ENCODE measurements around the gene CSF2. TPM values are rescaled to one million over a fixed set of nuclear protein-coding genes. Genes with fewer than 3 reads are reported as not detected.

Gene CSF2
- polyA plus RNA-seq, 1 donor (not counting 4 experiments of a cell fraction or from before 2014, with no cell fraction given), result 7.2 TPM

GRCh38 chr5:132032196-132032595 lies 41.4 kb upstream of the CSF2 start:
- Histone ChIP-seq H3K4me3 (ENCODE audit: control insufficient read depth in 2 of 3, extremely low read depth in 1 of 3, insufficient read depth in 2 of 3, low read depth in 1 of 3, low read length in 3 of 3) (no peak overlapping the region), H4K20me1 (ENCODE audit: control insufficient read depth, extremely low read depth, insufficient read depth, low read length) (peaks cover 2% of the 10 kb centered on the region), H3K79me2 (ENCODE audit: control insufficient read depth, insufficient read depth, low read length) (no peaks in the 10 kb centered on the region), H3K9me1 (ENCODE audit: control insufficient read depth, extremely low read depth, insufficient read depth, low read length) (no peaks in the 10 kb centered on the region), H3K36me3 (ENCODE audit: control insufficient read depth in 2 of 2, extremely low read depth in 1 of 2, insufficient read depth in 2 of 2, low read length in 2 of 2) (no peaks in the 10 kb centered on the region), H3K27me3 (ENCODE audit: control insufficient read depth, extremely low read depth, insufficient read depth, low read length) (peaks cover 17% of the 10 kb centered on the region), H3K4me2 (ENCODE audit: control insufficient read depth, extremely low read depth, insufficient read depth, low read depth, low read length) (no peak overlapping the region), H3K9ac (ENCODE audit: control insufficient read depth, extremely low read depth, insufficient read depth, low read length) (no peak overlapping the region), H3K9me3 (ENCODE audit: control insufficient read depth, low read depth, low read length) (no peaks in the 10 kb centered on the region), H2AFZ (ENCODE audit: control insufficient read depth, low read length) (no peak overlapping the region), H3K27ac (ENCODE audit: control insufficient read depth, insufficient read depth, low read length) (no peak overlapping the region), H3K4me1 (ENCODE audit: control insufficient read depth, extremely low read depth, insufficient read depth, low read length) (no peaks in the 10 kb centered on the region)
- TF ChIP-seq CTCF (optimal IDR thresholded peaks at IDR 0.05 in 1 of 3, IDR thresholded peaks at IDR 0.05 in 1 of 3, conservative IDR thresholded peaks at IDR 0.05 in 1 of 3; ENCODE audit: extremely low read depth in 1 of 3, insufficient read depth in 2 of 3, low read length in 3 of 3) (no peak), EZH2 (IDR thresholded peaks at IDR 0.05; ENCODE audit: low read length) (no peak)
- dilution Hi-C loops (cut with MboI; ENCODE audit: extremely low pct_ligation_motif_present, low sequenced_read_pairs), result no loop called here
- FAIRE-seq (no peak), DNase-seq (ENCODE audit: low read depth, low spot score) (no peak)

- no peak overlapping the region for H3K4me3 ChIP-seq (ENCODE audit: control insufficient read depth in 2 of 3, extremely low read depth in 1 of 3, insufficient read depth in 2 of 3, low read depth in 1 of 3, low read length in 3 of 3)
- peaks cover 2% of the 10 kb centered on the region for H4K20me1 ChIP-seq (ENCODE audit: control insufficient read depth, extremely low read depth, insufficient read depth, low read length)
- no peaks in the 10 kb centered on the region for H3K79me2 ChIP-seq (ENCODE audit: control insufficient read depth, insufficient read depth, low read length)
- H3K36me3 ChIP-seq (ENCODE audit: control insufficient read depth in 2 of 2, extremely low read depth in 1 of 2, insufficient read depth in 2 of 2, low read length in 2 of 2), result no peaks in the 10 kb centered on the region
- no peaks in the 10 kb centered on the region for H3K9me1 ChIP-seq (ENCODE audit: control insufficient read depth, extremely low read depth, insufficient read depth, low read length)
- H3K27ac ChIP-seq (ENCODE audit: control insufficient read depth, insufficient read depth, low read length), result no peak overlapping the region
- H3K9me3 ChIP-seq (ENCODE audit: control insufficient read depth, low read depth, low read length), result no peaks in the 10 kb centered on the region
- no peak for TF ChIP-seq EZH2 (IDR thresholded peaks at IDR 0.05; ENCODE audit: low read length)
- no peak for TF ChIP-seq CTCF (optimal IDR thresholded peaks at IDR 0.05 in 1 of 3, IDR thresholded peaks at IDR 0.05 in 1 of 3, conservative IDR thresholded peaks at IDR 0.05 in 1 of 3; ENCODE audit: extremely low read depth in 1 of 3, insufficient read depth in 2 of 3, low read length in 3 of 3)
- dilution Hi-C loops (cut with MboI; ENCODE audit: extremely low pct_ligation_motif_present, low sequenced_read_pairs), result no loop called here
- no peaks in the 10 kb centered on the region for H3K4me1 ChIP-seq (ENCODE audit: control insufficient read depth, extremely low read depth, insufficient read depth, low read length)
- no peak for FAIRE-seq
- H3K4me2 ChIP-seq (ENCODE audit: control insufficient read depth, extremely low read depth, insufficient read depth, low read depth, low read length), result no peak overlapping the region
- DNase-seq (ENCODE audit: low read depth, low spot score), result no peak
- H3K27me3 ChIP-seq (ENCODE audit: control insufficient read depth, extremely low read depth, insufficient read depth, low read length), result peaks cover 16% of the 10 kb centered on the region
- no peak overlapping the region for H3K9ac ChIP-seq (ENCODE audit: control insufficient read depth, extremely low read depth, insufficient read depth, low read length)
- H2AFZ ChIP-seq (ENCODE audit: control insufficient read depth, low read length), result no peak overlapping the region
These were observed 40.5 kb upstream of the CSF2 start for GRCh38 chr5:132033122-132033521.

Measured in keratinocyte (primary cell).